Stimulated activated CD4-positive, alpha-beta T cell treated with anti-CD3 and anti-CD28 coated beads, TNF-alpha, amount 100 ng/mL, for 48 hours (primary cell): ENCODE data around the gene LRRC70.

Experiments
- DNase-seq, 3 donors: peaks; one replicate each; pipeline ENCODE4 v3.0.0-alpha.2; 2020; ENCODE audit warnings: low read depth in 3 of 3

LRRC70 gene

DNA sequence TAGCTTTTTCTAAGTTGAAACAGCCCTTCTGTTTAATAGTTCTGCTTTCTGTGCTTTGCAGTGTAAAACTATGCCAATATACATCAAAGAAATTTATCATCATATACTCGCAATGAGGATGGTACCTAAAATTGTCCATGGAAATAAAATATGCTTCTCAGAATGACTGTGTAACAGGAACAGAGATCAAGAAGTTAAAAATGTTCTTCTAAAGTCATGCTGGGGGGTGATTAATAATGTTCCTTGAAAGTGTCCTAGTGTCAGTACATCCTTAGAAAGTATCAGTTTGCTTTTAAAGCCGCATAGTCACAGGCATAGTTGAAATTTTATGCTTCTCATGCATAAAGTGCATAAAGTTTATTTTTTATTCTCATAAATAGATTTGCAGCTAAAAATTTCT, 4.0 kb upstream of the LRRC70 start:
- no peak for DNase-seq

DNA sequence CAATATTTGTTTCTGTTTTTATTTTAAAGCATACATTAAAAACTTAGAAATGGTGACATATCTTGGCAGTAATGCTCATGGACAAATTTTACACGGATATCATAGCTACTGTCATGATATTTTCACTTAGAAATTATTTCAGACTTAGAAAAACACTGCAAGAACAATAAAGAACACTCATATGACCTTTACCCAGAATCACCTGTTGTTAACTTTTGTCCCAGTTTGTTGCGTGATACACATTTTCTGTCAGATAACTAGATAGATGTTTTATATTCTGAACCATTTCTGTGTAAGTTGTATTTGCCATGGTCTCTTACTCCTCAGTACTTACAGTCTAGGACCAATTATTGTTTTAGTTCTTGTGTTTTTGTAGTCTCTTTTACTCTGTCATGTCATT, 3.6 kb upstream of the LRRC70 start:
- no peak for DNase-seq

DNA sequence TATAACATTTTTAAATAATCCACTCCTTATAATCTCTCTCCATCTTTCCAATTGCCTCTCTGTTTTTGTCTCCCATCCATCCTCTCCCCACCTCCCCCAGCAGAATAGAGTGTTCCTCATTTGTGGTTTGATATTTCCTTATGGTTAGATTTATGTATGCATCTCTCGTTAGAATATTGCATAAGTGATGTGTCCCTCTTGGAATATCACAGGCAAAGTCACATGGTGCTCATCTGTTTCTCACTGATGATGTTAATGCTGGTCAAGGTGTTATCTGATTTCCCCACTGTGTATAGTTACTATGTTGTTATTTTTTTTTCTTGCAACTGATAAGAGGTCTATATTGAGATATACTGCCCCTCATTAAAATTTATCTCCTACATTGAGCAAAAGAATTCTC, 3.1 kb upstream of the LRRC70 start:
- DNase-seq: no peak

DNA sequence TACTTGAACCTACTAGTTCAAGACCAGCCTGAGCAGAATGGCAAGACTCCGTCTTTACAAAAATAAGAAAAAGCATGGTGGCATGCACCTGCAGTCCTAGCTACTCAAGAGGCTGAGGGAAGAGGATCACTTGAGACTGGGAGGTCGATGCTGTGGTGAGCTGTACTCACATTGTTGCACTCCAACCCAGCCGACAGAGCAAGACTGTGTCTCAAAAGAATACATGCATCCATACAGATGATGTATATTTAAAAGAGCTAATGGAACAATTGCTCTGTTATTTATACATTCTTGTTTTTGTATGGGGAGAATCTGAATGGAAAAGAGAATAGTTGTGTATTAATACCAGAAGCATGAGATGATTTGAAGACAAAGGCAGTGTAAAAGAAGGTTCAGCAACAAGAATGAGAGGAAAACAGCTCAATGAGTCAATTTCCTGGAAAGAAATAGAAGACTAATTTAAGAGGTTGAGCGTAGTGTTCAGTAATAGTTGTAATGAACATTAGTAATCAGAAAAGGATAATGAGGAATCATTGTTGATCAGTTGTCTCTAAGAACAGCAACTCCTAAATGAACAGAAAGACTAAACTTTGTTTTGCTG, 1.9 kb upstream of the LRRC70 start:
- DNase-seq: no peak

DNA sequence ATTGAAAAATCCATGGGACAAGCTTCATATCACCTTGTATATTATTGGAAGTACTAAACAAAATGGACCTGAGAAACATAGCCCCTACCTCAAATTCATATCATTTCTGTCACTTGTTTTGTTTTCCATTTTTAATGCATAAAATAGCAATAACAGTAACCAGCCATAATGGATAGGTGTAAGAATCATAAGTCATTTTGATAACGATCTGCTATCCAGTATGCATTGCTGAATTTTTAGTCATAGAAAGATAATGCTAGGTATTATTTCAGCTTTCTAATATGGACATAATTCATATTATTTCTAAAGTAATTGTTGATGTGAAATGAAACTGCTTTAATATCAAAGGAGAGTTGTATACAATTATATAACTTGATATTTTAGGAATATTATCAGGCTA, 1.1 kb upstream of the LRRC70 start:
- no peak for DNase-seq

DNA sequence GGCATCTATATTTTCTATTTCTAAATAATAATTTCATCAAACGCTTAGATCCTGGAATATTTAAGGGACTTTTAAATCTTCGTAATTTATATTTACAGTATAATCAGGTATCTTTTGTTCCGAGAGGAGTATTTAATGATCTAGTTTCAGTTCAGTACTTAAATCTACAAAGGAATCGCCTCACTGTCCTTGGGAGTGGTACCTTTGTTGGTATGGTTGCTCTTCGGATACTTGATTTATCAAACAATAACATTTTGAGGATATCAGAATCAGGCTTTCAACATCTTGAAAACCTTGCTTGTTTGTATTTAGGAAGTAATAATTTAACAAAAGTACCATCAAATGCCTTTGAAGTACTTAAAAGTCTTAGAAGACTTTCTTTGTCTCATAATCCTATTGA, 1.1 kb downstream of the LRRC70 start:
- DNase-seq: no peak

DNA sequence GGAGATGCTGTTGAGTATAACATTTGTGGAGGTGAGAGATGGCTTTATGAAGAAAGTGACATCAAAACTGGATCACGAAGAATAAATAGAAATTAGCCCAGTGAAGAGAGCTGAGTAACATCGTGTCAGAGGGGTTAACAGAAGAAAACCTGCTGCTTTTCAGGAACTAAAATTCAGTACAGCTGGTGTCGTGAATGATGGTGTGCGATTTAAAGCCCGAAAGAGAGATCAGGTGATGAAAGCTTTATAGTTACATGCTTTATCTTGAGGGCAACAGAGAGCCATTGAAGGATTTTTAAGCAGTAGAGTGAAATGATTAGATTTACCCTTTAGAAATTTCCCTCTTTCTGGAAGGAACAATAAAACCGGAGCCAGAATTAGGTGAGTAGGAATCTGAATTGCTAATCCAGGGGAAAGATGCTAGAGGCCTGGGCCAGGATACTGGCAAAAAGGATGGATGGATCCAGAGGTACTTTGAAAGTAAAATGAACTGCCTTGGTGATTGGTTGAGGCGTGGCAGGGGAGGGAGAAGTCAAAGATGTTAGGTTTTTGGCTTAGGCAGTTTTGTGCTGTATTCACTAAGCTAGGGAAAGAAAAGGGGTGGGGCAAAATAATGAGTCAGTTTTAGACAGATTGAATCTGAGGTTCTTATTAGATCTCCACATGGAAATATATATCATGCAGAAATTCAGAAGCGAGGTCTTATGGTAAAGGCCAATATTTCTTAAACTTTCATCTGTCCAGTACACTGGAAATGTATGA, 3.4 kb downstream of the LRRC70 start:
- no peak for DNase-seq

DNA sequence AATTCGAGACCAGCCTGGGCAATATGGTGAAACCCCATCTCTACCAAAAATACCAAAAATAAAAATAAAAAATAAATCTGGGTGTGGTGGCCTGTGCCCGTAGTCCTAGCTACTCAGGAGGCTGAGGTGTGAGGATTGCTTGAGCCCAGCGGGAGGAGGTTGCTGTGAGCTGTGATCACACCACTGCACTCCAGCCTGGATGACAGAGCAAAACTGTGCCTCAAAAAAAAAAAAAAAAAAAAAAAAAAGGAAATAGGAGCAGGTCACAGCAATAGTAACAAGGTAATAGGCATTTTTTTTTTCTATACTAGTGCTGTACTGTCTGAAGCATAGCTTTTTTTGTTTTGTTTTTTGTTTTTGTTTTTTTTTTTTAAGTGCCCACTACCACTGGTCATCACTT, 5.8 kb downstream of the LRRC70 start:
- no peak for DNase-seq

DNA sequence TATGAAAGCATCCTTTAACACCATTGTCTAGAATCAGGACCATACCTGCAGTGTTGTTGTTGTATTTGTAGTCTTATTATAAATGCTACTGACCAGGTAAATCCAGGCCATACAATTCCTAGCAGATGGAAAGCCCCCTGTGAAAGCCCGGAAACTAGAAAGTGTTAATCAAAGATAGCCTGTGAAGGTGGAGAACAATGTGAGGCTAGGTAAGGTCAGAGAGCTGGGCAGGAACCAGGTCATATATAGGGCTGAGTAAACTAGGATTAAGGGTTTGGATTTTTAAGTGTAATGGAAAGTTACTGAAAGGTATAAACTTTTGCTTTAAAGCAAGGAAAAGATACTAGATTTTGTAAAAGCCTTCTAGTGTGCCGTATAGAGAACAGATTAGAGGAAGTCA, 6.7 kb downstream of the LRRC70 start:
- DNase-seq: no peak

DNA sequence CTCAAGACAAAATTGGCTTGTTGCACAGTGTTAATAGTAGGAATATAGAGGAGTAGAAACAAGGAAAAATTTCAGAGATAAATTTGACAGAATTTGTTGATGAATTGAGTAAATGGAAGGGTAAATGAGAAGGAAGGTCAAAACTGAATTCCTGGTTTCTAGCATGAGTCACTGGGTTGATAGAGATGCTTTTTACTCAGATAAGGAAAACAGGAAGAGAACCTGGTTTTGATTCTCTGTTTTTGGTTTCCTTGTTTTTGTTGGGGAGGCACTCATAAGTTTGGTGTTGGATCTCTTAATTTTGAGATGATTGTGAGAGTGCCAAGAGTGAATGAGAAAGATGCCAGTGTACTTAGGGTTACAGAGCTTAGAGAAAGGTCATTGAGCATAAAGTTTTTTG, 7.1 kb downstream of the LRRC70 start:
- DNase-seq: no peak

DNA sequence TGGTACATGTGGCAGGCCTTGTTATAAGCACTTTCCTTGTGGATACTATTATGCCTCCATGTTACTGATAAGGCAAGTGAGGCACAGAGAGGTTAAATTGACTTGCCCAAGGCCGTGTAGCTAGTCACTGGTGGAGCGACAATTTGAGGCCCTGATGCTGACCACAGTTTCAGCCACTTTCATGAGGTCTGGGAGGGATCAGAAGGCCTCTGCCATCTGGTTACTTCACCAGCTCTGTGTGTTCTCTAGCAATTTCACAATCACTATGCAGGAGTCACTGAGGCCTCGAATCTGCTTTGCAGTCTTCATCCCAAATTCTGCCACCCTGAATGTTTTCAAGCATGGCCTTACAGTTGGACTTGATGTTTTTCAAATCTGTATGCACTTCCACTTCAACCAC, 9.1 kb downstream of the LRRC70 start:
- DNase-seq: no peak

DNA sequence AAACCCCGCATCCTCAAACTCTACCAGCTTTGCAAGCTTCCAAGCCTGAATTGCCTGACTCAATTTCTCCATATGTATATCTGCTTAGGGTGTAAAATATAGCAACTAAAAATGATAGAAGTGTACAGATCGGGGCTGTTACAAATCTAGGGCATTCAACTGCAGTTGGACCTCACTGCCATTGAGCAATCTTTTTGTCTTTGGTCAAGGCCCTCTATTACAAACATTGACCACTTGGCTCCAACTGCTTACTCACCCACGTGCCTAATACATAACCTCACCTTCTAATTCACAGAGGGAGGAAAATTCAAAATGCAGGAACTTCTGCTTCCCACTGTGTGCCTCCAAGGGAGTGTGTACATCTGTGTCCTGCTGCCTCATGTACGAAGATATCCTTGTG, 10.0 kb downstream of the LRRC70 start:
- no peak for DNase-seq

DNA sequence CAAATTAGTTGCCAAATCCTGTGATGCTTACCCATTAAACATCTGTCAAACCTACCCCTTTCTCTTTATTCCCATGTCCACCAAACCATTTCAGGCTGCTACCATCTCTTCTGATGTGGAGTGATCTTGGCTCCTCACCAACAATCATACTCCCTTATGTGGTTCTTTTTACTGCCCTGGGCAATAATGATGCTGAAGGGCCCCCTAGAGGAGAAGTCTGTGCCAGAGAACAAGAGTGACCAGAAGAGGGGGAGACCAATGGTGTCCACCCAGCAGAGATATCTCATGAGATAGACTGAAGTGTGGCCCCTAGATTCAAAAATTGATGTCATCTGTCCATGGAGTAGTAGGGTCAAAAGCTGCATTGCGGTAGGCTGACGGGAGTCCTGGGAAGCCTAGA, 10.9 kb downstream of the LRRC70 start:
- no peak for DNase-seq

DNA sequence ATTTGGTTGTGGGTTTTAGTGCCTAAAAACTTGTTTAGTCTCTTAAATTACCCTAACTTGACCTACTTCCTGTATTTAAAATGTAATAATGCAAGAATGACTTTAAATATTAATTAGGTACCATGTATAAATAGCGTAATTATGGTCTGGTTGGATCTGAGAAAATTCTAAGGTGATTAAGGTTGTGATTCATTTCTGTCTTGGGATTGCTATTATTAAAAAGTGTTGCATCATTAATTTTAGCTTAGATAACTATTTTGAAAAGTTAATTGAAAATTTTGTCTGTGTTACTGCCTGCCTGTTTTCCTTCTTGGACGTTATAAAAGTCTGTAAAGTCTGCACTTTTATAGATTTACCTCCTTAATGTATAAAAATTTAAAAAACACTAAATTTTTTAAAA, 11.8 kb downstream of the LRRC70 start:
- DNase-seq: no peak

DNA sequence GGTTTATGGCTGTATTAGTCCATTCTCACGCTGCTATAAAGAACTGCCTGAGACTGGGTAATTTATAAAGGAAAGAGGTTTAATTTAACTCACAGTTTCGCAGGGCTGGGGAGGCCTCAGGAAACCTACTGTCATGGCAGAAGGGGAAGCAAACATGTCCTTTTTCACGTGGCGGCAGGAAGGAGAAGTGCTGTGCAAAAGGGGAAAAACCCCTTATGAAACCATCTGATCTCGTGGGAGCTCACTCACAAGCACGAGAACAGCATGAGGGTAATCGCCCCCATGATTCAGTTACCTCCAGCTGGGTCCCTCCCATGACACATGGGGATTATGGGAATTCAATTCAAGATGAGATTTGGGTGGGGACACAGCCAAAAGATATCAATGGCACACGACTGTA, 13.9 kb downstream of the LRRC70 start:
- no peak for DNase-seq

DNA sequence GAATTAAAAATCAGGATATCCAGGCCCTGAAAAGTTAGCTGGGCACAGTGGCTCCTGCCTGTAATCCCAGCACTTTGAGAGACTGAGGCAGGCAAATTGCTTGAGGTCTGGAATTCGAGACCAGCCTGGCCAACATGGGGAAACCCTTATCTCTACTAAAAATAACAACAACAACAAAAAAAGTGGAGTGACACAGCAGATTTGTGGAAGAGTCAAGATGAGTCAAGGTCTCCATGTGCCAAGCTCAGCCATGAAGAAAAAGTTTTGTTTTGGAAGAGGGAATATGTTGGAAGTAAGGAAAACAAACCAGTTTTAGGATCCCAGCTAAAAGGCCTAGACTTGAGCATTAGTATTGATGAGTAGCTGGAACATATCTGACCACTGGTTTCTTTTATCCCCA, 14.7 kb downstream of the LRRC70 start:
- DNase-seq: no peak

DNA sequence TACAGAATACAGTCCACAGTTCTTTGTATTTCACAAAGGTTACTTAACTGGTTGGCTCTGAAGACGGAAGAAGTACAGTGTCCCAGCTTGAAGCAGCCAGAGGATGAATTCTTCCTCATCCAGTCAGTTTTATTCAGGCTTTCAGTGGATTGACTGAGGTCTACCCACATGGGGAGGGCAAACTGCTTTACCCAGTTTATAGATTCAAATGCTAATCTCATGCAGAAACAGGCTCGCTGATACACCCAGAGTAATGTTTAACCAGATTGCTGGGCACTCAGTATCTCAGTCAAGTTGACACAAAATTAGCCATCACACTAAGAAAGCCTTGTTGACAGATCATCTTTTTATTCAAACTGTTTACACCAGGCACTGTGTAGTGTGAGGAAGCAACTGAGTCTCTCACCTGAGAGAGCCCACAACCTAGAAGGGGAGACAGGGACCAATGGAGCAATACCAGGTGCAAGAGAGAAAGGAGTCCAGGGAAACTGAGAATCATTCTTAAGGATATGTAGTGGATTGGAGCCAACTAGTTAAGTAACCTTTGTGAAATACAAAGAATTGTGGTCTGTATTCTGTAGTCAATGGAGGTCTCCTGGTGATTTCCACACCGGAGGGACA, 15.9 kb downstream of the LRRC70 start:
- no peak for DNase-seq

DNA sequence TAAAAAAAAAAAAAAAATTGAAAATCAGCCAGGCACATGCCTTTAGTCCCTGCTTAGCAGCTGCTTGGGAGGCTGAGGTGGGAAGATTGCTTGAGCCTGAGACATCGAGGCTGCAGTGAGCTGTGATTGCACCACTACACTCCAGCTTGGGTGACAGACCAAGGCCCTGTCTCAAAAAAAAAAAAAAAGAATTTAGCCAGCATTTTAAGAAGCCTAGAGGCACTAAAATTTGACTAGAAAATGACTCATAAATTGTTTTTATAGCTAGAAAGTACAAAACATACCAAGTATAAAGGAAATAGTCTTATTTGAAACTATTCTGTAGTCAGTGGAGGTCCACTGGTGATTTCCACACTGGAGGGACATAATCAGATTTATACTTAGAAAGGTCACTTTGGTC, 17.5 kb downstream of the LRRC70 start:
- no peak for DNase-seq

DNA sequence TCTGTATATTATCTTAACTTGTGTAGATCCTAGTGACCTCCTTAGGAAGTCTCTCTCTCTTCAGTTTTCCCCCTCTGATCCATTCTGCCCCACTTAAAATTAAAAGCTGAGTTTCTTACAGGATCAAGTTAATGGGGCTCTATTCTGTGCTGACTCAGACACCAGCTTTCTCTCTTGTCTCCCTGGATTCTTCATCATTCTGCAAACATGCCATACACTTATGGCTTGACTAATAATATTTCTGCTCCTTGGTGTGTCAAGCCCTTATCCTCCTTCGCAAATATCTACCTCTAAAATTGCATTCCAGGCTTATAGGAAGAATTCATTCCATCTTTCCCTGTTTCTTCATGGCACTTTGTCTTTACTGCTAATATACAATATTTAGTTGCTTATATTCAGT, 18.1 kb downstream of the LRRC70 start:
- DNase-seq: no peak

DNA sequence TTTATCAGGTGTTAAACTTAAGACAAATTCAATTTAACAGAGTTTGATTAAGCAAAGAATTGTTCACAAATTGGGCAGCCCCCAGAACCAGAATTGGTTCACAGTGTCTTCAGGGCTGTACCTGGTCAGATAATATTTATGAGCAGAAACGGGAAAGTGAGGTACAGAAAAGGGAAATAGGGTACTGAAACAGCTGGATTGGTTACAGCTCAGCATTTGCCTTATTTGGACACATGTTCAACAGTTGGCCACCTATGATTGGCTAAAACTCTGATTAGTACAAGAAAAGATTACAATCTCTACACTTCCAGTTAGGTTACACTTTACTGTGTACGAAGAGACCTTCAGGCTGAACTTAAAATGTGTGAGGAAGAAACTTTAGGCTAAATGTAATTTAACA, 18.7 kb downstream of the LRRC70 start:
- DNase-seq: no peak

DNA sequence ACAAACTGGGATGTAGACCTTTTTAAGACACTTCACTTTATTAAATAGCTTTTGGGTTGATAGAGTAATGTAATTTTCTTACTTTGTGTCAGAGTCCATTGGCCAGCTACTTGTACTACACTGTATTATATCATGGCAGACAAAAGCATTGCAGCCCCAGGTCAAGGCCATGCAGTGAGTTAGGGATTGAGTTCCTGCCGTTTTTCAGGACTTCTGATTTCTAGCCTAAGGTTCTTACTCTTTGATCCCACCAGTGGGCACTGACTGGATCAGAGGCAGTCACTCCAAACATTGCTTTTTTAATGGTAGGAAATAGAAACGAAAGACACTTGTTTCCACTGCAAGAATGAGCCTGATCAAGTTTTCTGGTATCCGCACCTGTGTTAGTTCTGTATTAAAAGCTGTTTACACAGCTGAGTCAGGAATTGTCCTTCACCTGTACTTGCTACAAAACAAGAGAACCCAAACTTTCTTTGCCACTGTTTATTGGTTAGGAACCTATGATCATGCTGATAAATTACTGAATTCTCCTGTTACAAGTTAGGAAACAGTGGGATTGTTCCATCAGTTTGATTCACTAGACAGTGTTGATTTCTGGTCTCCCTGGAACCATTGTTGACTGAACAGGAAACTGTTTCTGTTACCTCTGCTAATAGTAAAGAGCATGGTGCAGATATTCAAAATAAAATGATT, 22.1 kb downstream of the LRRC70 start:
- DNase-seq: no peak

DNA sequence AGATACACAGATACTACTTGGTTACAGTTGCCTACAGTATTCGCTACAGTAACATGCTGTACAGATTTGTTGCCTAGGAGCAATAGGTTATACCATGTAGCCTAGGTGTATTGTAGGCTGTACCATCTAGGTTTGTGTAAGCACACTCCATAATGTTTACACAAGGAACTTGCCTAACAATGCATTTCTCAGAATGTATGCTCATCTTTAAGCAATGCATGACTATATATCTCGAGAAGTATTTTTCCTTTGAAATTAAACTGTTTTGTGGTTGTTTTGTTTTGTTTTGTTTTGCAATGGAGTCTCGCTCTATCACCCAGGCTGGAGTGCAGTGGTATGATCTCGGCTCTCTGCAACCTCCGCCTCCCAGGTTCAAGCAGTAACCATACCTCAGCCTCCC, 25.3 kb downstream of the LRRC70 start:
- no peak for DNase-seq

DNA sequence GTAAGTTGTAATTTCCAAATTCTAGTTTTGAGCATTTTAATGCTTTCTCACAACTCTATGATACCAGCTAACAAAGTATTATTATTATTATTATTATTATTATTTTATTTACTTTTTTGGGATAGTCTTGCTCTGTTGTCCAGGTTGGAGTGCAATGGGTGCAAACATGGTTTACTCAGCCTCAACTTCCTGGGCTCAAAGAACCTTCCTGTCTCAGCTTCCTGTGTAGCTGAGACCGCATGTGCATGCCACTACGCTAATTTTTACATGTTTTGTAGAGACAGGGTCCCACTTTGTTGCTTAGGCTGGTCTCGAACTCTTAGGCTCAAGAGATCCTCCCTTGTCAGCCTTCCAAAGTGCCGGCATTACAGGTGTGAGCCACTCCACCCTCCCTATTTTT, 27.0 kb downstream of the LRRC70 start:
- no peak for DNase-seq
